CD1c-positive myeloid dendritic cell (primary cell): ENCODE results near the gene SLCO1C1.

ENCODE experiments used
- DNase-seq: peaks from one replicate; pipeline ENCODE4 v3.0.0-alpha.2; 2016; ENCODE audit errors: extremely low spot score

SLCO1C1 gene

GRCh38 chr12:20792971-20793370 is 97.8 kb downstream of the SLCO1C1 start:
- DNase-seq, result no peak

DNA sequence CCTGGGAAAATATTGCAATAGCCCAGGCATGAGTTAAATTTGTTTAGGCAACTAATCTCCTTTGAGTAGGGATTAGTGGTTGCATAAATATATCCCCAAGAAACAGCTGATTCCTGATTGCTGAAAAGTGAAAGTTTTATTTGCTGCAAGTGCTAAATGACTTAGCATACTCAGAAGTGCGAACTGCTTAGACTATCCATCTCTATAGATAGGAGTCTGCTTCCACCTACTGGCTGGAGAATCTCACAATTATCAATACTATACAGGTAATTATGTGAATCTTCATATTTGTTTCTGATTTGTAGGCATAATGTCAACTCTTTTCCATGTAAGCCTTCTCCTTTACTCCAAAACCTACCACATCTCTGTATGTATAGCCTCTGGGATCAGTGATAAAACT is 103.4 kb downstream of the SLCO1C1 start:
- no peak for DNase-seq

GRCh38 chr12:20800160-20800559 is 105.0 kb downstream of the SLCO1C1 start:
- DNase-seq, result no peak

DNA sequence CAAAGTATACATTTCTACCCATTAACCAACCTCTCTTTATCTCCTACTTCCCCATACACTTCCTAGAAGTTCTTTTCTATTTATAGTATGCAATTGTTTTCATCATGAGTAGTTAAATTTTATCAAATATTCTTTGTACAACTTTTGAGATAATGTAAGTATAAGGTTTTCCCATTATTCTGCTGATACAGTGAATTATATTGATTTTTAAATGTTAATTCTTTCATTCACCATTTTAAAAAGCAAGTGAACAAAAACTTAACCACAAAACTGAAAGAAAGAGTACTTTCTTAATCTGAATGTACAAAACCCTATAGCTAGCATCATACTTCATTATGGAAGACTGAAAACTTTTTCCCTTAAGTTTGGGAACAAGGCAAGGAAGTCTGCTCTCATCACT is 105.9 kb downstream of the SLCO1C1 start:
- DNase-seq, result no peak
